ENCODE data around the gene CADM3. TPM values are rescaled to one million over a fixed set of nuclear protein-coding genes. Genes with fewer than 3 reads are reported as not detected.

Gene CADM3
- total and polyA plus RNA-seq, 2 experiments from 2014 or later = 2.0 to 4.4 TPM

DNA sequence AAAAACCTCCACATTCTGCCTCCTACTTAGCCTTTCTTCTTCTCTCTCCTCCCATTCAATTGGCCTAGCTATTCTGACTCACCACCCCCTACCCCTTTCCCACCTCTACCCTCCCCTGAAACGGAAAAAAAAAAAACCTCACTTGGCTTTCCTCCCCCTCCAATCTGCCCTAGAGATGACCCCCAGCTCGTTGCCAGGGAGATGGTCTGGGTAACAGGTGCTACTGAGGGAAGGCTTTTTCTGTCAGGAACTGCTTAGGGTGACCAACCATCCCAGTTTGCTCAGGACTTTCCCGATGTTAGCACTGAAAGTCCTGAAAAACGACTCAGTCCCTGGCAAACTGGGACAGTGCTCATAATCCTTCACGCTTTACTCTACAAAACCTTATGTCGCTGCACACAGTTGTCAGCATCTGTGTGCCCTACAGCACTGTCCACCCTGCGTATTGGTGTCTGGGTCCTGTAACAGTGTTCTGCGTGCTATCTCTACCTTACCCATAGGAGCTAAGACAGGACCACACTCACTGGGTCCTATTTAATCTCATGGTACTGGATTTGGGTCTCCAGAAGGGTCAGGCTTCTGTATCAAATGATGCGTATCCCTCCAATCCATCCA, 7.7 kb upstream of the CADM3 start (continued):
- TF ChIP-seq, protein P1, sequence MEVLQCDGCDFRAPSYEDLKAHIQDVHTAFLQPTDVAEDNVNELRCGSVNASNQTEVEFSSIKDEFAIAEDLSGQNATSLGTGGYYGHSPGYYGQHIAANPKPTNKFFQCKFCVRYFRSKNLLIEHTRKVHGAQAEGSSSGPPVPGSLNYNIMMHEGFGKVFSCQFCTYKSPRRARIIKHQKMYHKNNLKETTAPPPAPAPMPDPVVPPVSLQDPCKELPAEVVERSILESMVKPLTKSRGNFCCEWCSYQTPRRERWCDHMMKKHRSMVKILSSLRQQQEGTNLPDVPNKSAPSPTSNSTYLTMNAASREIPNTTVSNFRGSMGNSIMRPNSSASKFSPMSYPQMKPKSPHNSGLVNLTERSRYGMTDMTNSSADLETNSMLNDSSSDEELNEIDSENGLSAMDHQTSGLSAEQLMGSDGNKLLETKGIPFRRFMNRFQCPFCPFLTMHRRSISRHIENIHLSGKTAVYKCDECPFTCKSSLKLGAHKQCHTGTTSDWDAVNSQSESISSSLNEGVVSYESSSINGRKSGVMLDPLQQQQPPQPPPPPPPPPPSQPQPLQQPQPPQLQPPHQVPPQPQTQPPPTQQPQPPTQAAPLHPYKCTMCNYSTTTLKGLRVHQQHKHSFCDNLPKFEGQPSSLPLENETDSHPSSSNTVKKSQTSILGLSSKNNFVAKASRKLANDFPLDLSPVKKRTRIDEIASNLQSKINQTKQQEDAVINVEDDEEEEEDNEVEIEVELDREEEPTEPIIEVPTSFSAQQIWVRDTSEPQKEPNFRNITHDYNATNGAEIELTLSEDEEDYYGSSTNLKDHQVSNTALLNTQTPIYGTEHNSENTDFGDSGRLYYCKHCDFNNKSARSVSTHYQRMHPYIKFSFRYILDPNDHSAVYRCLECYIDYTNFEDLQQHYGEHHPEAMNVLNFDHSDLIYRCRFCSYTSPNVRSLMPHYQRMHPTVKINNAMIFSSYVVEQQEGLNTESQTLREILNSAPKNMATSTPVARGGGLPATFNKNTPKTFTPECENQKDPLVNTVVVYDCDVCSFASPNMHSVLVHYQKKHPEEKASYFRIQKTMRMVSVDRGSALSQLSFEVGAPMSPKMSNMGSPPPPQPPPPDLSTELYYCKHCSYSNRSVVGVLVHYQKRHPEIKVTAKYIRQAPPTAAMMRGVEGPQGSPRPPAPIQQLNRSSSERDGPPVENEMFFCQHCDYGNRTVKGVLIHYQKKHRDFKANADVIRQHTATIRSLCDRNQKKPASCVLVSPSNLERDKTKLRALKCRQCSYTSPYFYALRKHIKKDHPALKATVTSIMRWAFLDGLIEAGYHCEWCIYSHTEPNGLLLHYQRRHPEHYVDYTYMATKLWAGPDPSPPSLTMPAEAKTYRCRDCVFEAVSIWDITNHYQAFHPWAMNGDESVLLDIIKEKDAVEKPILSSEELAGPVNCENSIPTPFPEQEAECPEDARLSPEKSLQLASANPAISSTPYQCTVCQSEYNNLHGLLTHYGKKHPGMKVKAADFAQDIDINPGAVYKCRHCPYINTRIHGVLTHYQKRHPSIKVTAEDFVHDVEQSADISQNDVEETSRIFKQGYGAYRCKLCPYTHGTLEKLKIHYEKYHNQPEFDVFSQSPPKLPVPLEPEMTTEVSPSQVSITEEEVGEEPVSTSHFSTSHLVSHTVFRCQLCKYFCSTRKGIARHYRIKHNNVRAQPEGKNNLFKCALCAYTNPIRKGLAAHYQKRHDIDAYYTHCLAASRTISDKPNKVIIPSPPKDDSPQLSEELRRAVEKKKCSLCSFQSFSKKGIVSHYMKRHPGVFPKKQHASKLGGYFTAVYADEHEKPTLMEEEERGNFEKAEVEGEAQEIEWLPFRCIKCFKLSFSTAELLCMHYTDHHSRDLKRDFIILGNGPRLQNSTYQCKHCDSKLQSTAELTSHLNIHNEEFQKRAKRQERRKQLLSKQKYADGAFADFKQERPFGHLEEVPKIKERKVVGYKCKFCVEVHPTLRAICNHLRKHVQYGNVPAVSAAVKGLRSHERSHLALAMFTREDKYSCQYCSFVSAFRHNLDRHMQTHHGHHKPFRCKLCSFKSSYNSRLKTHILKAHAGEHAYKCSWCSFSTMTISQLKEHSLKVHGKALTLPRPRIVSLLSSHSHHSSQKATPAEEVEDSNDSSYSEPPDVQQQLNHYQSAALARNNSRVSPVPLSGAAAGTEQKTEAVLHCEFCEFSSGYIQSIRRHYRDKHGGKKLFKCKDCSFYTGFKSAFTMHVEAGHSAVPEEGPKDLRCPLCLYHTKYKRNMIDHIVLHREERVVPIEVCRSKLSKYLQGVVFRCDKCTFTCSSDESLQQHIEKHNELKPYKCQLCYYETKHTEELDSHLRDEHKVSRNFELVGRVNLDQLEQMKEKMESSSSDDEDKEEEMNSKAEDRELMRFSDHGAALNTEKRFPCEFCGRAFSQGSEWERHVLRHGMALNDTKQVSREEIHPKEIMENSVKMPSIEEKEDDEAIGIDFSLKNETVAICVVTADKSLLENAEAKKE (CRISPR knock-in tag; IDR thresholded peaks at IDR 0.05) = no peak
- TF ChIP-seq EZH2phosphoT487 (IDR thresholded peaks at IDR 0.05; ENCODE audit: unreplicated experiment) (no peak), POLR2AphosphoS5 (IDR thresholded peaks at IDR 0.05; ENCODE audit: low read depth) (no peak), EZH2 (IDR thresholded peaks at IDR 0.05; ENCODE audit: low read depth, unreplicated experiment) (no peak), NANOG (IDR thresholded peaks at IDR 0.05; ENCODE audit: borderline replicate concordance) (no peak)
- TF ChIP-seq, protein P2, sequence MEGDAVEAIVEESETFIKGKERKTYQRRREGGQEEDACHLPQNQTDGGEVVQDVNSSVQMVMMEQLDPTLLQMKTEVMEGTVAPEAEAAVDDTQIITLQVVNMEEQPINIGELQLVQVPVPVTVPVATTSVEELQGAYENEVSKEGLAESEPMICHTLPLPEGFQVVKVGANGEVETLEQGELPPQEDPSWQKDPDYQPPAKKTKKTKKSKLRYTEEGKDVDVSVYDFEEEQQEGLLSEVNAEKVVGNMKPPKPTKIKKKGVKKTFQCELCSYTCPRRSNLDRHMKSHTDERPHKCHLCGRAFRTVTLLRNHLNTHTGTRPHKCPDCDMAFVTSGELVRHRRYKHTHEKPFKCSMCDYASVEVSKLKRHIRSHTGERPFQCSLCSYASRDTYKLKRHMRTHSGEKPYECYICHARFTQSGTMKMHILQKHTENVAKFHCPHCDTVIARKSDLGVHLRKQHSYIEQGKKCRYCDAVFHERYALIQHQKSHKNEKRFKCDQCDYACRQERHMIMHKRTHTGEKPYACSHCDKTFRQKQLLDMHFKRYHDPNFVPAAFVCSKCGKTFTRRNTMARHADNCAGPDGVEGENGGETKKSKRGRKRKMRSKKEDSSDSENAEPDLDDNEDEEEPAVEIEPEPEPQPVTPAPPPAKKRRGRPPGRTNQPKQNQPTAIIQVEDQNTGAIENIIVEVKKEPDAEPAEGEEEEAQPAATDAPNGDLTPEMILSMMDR (conservative IDR thresholded peaks at IDR 0.05; ENCODE audit: low read depth in 2 of 2) = no peak
- TF ChIP-seq, protein P3, sequence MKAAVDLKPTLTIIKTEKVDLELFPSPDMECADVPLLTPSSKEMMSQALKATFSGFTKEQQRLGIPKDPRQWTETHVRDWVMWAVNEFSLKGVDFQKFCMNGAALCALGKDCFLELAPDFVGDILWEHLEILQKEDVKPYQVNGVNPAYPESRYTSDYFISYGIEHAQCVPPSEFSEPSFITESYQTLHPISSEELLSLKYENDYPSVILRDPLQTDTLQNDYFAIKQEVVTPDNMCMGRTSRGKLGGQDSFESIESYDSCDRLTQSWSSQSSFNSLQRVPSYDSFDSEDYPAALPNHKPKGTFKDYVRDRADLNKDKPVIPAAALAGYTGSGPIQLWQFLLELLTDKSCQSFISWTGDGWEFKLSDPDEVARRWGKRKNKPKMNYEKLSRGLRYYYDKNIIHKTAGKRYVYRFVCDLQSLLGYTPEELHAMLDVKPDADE (IDR thresholded peaks at IDR 0.05) = no peak
